ENCODE results near the gene TRPM5. TPM values are rescaled to one million over a fixed set of nuclear protein-coding genes. Genes with fewer than 3 reads are reported as not detected.

TRPM5 gene
- total RNA-seq, 4 donors from 2014 or later: not detected

DNA sequence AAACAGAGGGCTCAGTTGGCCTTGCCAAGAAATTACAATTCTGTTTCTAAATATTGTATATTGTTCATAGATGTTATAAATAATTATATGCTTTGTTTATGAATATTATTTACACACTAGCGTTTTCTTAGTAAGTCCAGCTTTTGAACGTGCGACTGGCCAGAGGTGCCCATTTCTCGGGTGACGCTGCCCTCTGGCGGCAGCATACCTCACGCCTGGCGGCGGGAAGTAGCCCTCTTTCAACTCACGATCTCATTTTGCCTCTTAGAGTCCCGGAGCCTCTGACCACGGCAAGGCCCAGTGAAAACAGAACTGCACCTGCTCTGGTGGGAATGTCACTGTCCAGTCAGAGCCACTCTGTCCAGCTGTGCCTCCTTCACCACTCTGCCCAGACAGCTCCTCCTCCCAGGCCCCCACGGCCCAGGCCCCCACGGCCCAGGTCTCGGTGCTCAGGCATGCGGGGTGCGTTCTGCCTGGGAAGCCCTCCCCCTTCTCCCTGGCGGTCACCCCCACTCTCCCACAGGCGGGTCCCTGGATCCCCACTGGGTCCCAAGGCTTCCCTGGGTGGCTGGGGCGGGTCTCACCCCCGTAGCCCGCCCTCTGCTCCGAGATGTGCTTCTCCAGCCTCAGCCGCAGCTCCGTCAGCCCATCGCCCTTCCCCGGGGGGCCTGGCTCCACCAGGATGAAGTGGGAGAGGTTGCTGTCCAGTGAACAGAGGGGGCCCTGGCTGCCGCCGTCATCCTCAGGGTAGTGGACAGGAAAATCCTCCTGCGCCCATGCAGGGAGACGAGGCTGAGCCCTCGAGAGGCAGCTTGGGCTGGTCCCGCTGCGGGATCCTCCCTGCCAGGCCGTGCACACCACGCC lies 24.4 kb downstream of the TRPM5 start:
- H3K36me3 ChIP-seq: no peaks in the 10 kb centered on the region
- peaks cover 5 to 19% (median 15%) of the 10 kb centered on the region in 4 donors for H3K4me1 ChIP-seq
- H3K27ac ChIP-seq (replicated peaks in 1 of 4): peak overlapping the region in 3 of 4 donors; percentile 16 to 51 (median 17)
- H3K9me3 ChIP-seq: no peaks in the 10 kb centered on the region
- H3K4me3 ChIP-seq: peak overlapping the region in 1 of 4 donors; percentile 29
- WGBS: 33% methylated on average over 17 of the region's 36 CpGs
- TF ChIP-seq POLR2AphosphoS5 (IDR thresholded peaks at IDR 0.05) (peak in 1 of 2 donors; percentile 46), POLR2A (IDR thresholded peaks at IDR 0.05; ENCODE audit: low read depth) (no peak), EP300 (IDR thresholded peaks at IDR 0.05) (no peak)
- TF ChIP-seq, protein P1, sequence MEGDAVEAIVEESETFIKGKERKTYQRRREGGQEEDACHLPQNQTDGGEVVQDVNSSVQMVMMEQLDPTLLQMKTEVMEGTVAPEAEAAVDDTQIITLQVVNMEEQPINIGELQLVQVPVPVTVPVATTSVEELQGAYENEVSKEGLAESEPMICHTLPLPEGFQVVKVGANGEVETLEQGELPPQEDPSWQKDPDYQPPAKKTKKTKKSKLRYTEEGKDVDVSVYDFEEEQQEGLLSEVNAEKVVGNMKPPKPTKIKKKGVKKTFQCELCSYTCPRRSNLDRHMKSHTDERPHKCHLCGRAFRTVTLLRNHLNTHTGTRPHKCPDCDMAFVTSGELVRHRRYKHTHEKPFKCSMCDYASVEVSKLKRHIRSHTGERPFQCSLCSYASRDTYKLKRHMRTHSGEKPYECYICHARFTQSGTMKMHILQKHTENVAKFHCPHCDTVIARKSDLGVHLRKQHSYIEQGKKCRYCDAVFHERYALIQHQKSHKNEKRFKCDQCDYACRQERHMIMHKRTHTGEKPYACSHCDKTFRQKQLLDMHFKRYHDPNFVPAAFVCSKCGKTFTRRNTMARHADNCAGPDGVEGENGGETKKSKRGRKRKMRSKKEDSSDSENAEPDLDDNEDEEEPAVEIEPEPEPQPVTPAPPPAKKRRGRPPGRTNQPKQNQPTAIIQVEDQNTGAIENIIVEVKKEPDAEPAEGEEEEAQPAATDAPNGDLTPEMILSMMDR (IDR thresholded peaks at IDR 0.05): peak; percentile 81 to 88 (median 81)
- peaks cover 0 to 26% (median 0%) of the 10 kb centered on the region in 4 donors for H3K27me3 ChIP-seq
- peak; percentile 95 for DNase-seq (ENCODE audit: extremely low spot score)
- intact Hi-C loops (cut with DNase I): loop anchor here (1.0 to 10.0 kb wide), 3 partner anchors 55 to 223 kb away; no protein-coding TSS in a partner anchor

DNA sequence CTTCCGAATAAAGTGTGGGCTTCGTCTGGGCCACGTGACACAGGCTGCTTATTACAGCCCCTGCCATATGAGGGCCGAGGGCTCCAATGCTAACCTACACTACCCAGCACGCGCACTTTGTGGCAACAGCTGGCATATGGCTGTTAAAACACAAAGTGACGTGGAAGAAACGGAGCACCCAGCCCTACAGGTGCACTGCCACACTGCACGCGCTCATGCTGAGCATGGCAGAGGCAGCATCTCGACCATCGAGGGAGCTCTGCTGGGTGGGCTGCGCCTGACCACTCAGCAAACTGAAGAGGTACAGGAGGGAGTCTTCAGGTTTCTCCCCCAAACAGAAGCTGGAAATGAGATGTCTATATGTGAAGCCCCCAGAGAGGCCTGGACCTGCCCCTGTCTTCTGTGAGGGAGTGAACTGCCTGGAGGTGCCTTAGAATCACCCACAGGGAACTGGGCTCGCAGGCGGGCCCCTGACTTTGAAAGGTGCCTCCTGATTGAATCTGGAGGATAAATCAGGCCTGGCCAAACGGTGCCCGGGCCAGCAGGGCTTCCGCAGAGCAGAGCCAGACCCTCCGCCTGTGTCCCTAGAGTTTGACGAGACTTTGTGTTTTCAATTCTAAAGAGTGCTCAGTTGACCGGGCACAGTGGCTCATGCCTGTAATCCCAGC lies 25.5 kb downstream of the TRPM5 start:
- intact Hi-C loops (cut with DNase I): loop anchor here (10.0 kb wide), 1 partner anchor 54 kb away; no protein-coding TSS in a partner anchor
- Histone ChIP-seq H3K27me3 (peaks cover 0 to 21% (median 0%) of the 10 kb centered on the region in 4 donors), H3K36me3 (no peaks in the 10 kb centered on the region), H3K4me3 (no peak overlapping the region), H3K4me1 (peaks cover 5 to 19% (median 15%) of the 10 kb centered on the region in 4 donors), H3K27ac (replicated peaks in 1 of 4) (no peak overlapping the region), H3K9me3 (no peaks in the 10 kb centered on the region)
- TF ChIP-seq POLR2AphosphoS5 (IDR thresholded peaks at IDR 0.05) (no peak), POLR2A (IDR thresholded peaks at IDR 0.05; ENCODE audit: low read depth) (no peak), EP300 (IDR thresholded peaks at IDR 0.05) (no peak)
- TF ChIP-seq, protein P1 (IDR thresholded peaks at IDR 0.05): no peak
- no peak for DNase-seq (ENCODE audit: extremely low spot score)
- 92% methylated on average over 5 of the region's 21 CpGs for WGBS

DNA sequence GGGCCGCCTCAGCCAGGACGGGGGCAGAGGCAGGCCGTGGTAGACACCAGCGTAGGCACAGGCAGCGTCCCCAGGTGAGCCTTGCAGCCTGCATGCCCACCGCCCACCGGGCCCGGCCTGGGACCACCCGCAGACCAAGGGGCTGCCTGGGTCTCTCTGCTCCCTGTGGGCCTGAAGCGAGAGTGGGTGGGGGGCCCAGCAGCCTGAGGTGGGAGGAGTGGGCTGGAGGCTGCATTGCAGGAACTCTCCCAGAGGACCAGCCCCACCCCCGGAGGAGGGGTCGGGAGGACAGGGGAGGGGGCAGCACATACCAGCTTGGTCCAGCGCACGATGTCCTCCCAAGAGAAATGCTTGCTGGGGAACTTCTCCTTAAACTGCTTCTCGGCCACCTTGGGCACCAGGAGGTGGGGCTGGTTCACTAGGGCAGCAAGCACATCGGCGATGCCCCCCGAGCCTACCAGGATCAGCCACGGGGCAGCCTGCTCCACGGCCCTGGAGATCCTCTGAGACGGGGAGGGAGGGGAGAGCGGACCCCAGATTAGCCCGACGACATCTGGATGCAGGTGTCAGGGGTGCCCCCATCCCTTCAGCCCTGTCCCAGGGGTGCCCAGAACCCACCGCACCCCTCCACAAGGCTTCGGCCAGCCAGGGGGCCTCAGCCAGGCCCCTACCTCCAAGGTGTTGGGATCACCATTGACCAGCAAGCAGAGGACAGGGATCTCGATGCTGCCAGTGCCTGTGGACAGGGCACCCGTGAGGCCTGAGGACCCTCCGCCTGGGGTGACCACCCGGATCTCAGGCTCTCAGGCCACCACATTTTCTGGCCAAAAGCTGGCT lies 26.2 kb downstream of the TRPM5 start:
- DNase-seq (ENCODE audit: extremely low spot score): no peak
- Histone ChIP-seq H3K27ac (replicated peaks in 1 of 4) (no peak overlapping the region), H3K9me3 (no peaks in the 10 kb centered on the region), H3K36me3 (no peaks in the 10 kb centered on the region), H3K27me3 (peaks cover 0 to 21% (median 0%) of the 10 kb centered on the region in 4 donors), H3K4me3 (no peak overlapping the region), H3K4me1 (peaks cover 5 to 19% (median 15%) of the 10 kb centered on the region in 4 donors)
- 82% methylated on average over 17 of the region's 30 CpGs for WGBS
- intact Hi-C loops (cut with DNase I): loop anchor here (10.0 kb wide), 1 partner anchor 53 kb away; no protein-coding TSS in a partner anchor
- TF ChIP-seq, protein P1 (IDR thresholded peaks at IDR 0.05): no peak
- TF ChIP-seq POLR2A (IDR thresholded peaks at IDR 0.05; ENCODE audit: low read depth): no peak
- TF ChIP-seq POLR2AphosphoS5 (IDR thresholded peaks at IDR 0.05): no peak
- TF ChIP-seq EP300 (IDR thresholded peaks at IDR 0.05): no peak

DNA sequence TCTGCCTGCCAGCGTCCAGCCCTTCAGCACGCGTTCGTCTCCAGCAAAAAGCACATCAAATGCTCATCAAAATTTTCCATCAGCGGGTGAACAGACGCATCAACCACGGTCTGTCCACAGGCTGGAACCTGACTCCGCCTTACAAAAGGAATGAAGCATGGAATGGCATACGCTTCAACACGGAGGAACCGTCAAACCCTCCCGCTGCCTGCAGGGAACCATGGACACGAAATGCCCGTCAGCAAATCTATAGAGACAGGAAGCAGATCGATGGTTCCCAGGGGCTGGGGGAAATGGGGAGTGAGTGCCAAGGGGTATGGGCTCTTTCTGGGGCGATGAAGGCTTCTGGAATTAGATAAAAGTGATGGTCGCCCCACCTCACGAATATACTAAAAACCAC lies 27.5 kb downstream of the TRPM5 start:
- Histone ChIP-seq H3K27me3 (peaks cover 0 to 11% (median 0%) of the 10 kb centered on the region in 4 donors), H3K27ac (replicated peaks in 1 of 4) (no peak overlapping the region), H3K9me3 (no peaks in the 10 kb centered on the region), H3K4me3 (no peak overlapping the region), H3K4me1 (peaks cover 5 to 19% (median 15%) of the 10 kb centered on the region in 4 donors), H3K36me3 (no peaks in the 10 kb centered on the region)
- 77% methylated on average over 18 of the region's 18 CpGs for WGBS
- no peak for TF ChIP-seq POLR2AphosphoS5 (IDR thresholded peaks at IDR 0.05)
- TF ChIP-seq, protein P1 (IDR thresholded peaks at IDR 0.05): no peak
- TF ChIP-seq POLR2A (IDR thresholded peaks at IDR 0.05; ENCODE audit: low read depth): no peak
- no peak for TF ChIP-seq EP300 (IDR thresholded peaks at IDR 0.05)
- DNase-seq (ENCODE audit: extremely low spot score): no peak
- intact Hi-C loops (cut with DNase I): loop anchor here (10.0 kb wide), 1 partner anchor 52 kb away; no protein-coding TSS in a partner anchor

All from esophagus muscularis mucosa (tissue), 4 donors.